IMR-90 (cell line): ENCODE measurements around the gene HOXD9. TPM values are rescaled to one million over a fixed set of nuclear protein-coding genes. Genes with fewer than 3 reads are reported as not detected.

Source experiments
- ATAC-seq: fragments of 200-7000 bp; cut with Tn5 transposase; 2 replicates; pipeline ENCODE4 v1.9.1; 2020; ENCODE audit warnings: low read depth, mild to moderate bottlenecking, moderate library complexity
- BruUV-seq: library from RNA; stranded (reverse); fragments of 400-500 nt; replicated peaks from 2 replicates; lab custom pipeline; 2021; lab: Mats Ljungman, UMichigan
- CTCF ChIA-PET: fragments of 300-600 bp; formaldehyde crosslinking; extraction: SDS; loops from one replicate; lab custom pipeline; 2021; ENCODE audit warnings: antibody characterized with exemption; lab: Yijun Ruan, JAX
- POLR2A ChIA-PET: fragments of 300-600 bp; sonication (Branson Sonifier 250); formaldehyde crosslinking; loops from one replicate; lab custom pipeline; 2022; ENCODE audit warnings: antibody characterized with exemption; ENCODE audit not compliant: unreplicated experiment; lab: Charles Lee
- DNase-seq: peaks from one replicate; pipeline ENCODE4 v3.0.0; 2013
- H2AFZ ChIP-seq: replicated peaks from 2 replicates; pipeline ENCODE3; 2013; ENCODE audit warnings: low read length, mild to moderate bottlenecking; ENCODE audit not compliant: poor library complexity
- H2AK5ac ChIP-seq: 2 replicates; pipeline ENCODE4 v1.6.1; 2013; ENCODE audit warnings: low read depth, low read length, inconsistent platforms
- H2AK9ac ChIP-seq: replicated peaks from 2 replicates; pipeline ENCODE3; 2013; ENCODE audit warnings: mild to moderate bottlenecking, low read depth, low read length, moderate library complexity; ENCODE audit not compliant: poor library complexity
- H2BK120ac ChIP-seq: 2 replicates; pipeline ENCODE4 v1.6.1; 2013; ENCODE audit warnings: low read depth, low read length, inconsistent platforms
- H2BK15ac ChIP-seq: 3 replicates; pipeline ENCODE4 v1.6.1; 2013; ENCODE audit warnings: low read depth, low read length, inconsistent platforms
- H2BK20ac ChIP-seq: 2 replicates; pipeline ENCODE4 v1.6.1; 2013; ENCODE audit warnings: low read depth, mild to moderate bottlenecking, inconsistent platforms, low read length, moderate library complexity
- H2BK5ac ChIP-seq: 2 replicates; pipeline ENCODE4 v1.6.1; 2013; ENCODE audit warnings: mild to moderate bottlenecking, low read depth, low read length, inconsistent platforms; ENCODE audit not compliant: poor library complexity, severe bottlenecking
- H3K14ac ChIP-seq: replicated peaks from 2 replicates; pipeline ENCODE4 v1.6.1; 2013; ENCODE audit warnings: low read depth, low read length, inconsistent platforms
- H3K18ac ChIP-seq: 2 replicates; pipeline ENCODE4 v1.6.1; 2013; ENCODE audit warnings: low read depth, low read length, control low read depth
- H3K23ac ChIP-seq: 2 replicates; pipeline ENCODE4 v1.6.1; 2013; ENCODE audit warnings: low read depth, low read length, inconsistent platforms
- H3K27ac ChIP-seq: 2 replicates; pipeline ENCODE4 v1.5.1; 2013; ENCODE audit warnings: mild to moderate bottlenecking, control low read depth, low read length; ENCODE audit not compliant: insufficient read depth
- H3K27me3 ChIP-seq: 2 replicates; pipeline ENCODE4 v1.6.1; 2013; ENCODE audit warnings: low read length; ENCODE audit not compliant: control insufficient read depth, insufficient read depth
- H3K36me3 ChIP-seq: 2 replicates; pipeline ENCODE4 v1.6.1; 2013; ENCODE audit warnings: low read length, mixed read lengths; ENCODE audit not compliant: control insufficient read depth, insufficient read depth
- H3K4ac ChIP-seq: 2 replicates; pipeline ENCODE4 v1.6.1; 2013; ENCODE audit warnings: low read depth, low read length, inconsistent platforms
- H3K4me1 ChIP-seq: 2 replicates; pipeline ENCODE4 v1.6.1; 2013; ENCODE audit warnings: low read length, mixed read lengths; ENCODE audit not compliant: control insufficient read depth, insufficient read depth
- H3K4me2 ChIP-seq: 2 replicates; pipeline ENCODE4 v1.6.1; 2013; ENCODE audit warnings: low read depth, mild to moderate bottlenecking, control low read depth, low read length, moderate library complexity
- H3K4me3 ChIP-seq: 2 replicates; pipeline ENCODE4 v1.5.1; 2013; ENCODE audit warnings: low read depth, mild to moderate bottlenecking, control low read depth, low read length, moderate library complexity; ENCODE audit not compliant: insufficient read depth
- H3K56ac ChIP-seq: 2 replicates; pipeline ENCODE4 v1.6.1; 2013; ENCODE audit warnings: low read length, inconsistent platforms; ENCODE audit not compliant: insufficient read depth; ENCODE audit errors: extremely low read depth
- H3K79me1 ChIP-seq, 2 experiments: 2 replicates each; pipeline ENCODE4 v1.6.1; 2013; ENCODE audit warnings: low read length in 2 of 2, inconsistent platforms in 1 of 2, low read depth in 1 of 2
- H3K9ac ChIP-seq: 2 replicates; pipeline ENCODE4 v1.6.1; 2013; ENCODE audit warnings: low read depth, low read length, control low read depth
- H3K9me1 ChIP-seq: 2 replicates; pipeline ENCODE4 v1.6.1; 2013; ENCODE audit warnings: low read length, inconsistent platforms; ENCODE audit not compliant: insufficient read depth
- H3K9me3 ChIP-seq: 2 replicates; pipeline ENCODE4 v1.6.1; 2013; ENCODE audit warnings: low read length; ENCODE audit not compliant: control insufficient read depth, insufficient read depth
- H4K20me1 ChIP-seq: 2 replicates; pipeline ENCODE4 v1.6.1; 2013; ENCODE audit warnings: low read length, inconsistent platforms; ENCODE audit not compliant: insufficient read depth
- H4K5ac ChIP-seq: 2 replicates; pipeline ENCODE4 v1.6.1; 2013; ENCODE audit warnings: mild to moderate bottlenecking, low read depth, low read length, control low read depth
- H4K8ac ChIP-seq, 2 experiments: 2 replicates each; pipeline ENCODE4 v1.6.1; 2013; ENCODE audit warnings: low read depth in 2 of 2, low read length in 2 of 2, control low read depth in 1 of 2, inconsistent platforms in 1 of 2
- H4K91ac ChIP-seq: 2 replicates; pipeline ENCODE4 v1.6.1; 2013; ENCODE audit warnings: low read depth, low read length, inconsistent platforms; ENCODE audit not compliant: insufficient read depth
- BHLHE40 ChIP-seq: fragments of 150-350 bp; IDR thresholded peaks from 2 replicates; pipeline ENCODE4 v1.6.1; 2016; ENCODE audit warnings: mild to moderate bottlenecking, low read depth, low read length
- CEBPB ChIP-seq: IDR thresholded peaks from 2 replicates; pipeline ENCODE4 v1.6.1; 2012; ENCODE audit warnings: low read depth, low read length, improper control_type of control experiment
- CHD1 ChIP-seq: IDR thresholded peaks from 2 replicates; pipeline ENCODE4 v1.6.1; 2012; ENCODE audit warnings: low read depth, low read length, improper control_type of control experiment
- ELK1 ChIP-seq: fragments of 150-350 bp; IDR thresholded peaks from 2 replicates; pipeline ENCODE4 v1.6.1; 2016; ENCODE audit warnings: low read depth, mild to moderate bottlenecking, low read length, moderate library complexity, borderline replicate concordance
- FOS ChIP-seq: fragments of 150-350 bp; IDR thresholded peaks from 2 replicates; pipeline ENCODE4 v1.6.1; 2016; ENCODE audit warnings: low read depth, low read length
- MAFK ChIP-seq: IDR thresholded peaks from 2 replicates; pipeline ENCODE4 v1.6.1; 2012; ENCODE audit warnings: low read depth, low read length, improper control_type of control experiment
- MAZ ChIP-seq: IDR thresholded peaks from 2 replicates; pipeline ENCODE4 v1.6.1; 2012; ENCODE audit warnings: low read depth, mild to moderate bottlenecking, low read length, improper control_type of control experiment, moderate library complexity, borderline replicate concordance
- NFE2L2 ChIP-seq: fragments of 150-350 bp; IDR thresholded peaks from 2 replicates; pipeline ENCODE4 v1.6.1; 2016; ENCODE audit warnings: low read depth, mild to moderate bottlenecking, low read length
- POLR2A ChIP-seq: IDR thresholded peaks from 2 replicates; pipeline ENCODE4 v1.6.1; 2012; ENCODE audit warnings: mild to moderate bottlenecking, low read depth, low read length
- RAD21 ChIP-seq: IDR thresholded peaks from 2 replicates; pipeline ENCODE4 v1.6.1; 2012; ENCODE audit warnings: low read length, improper control_type of control experiment
- RCOR1 ChIP-seq: IDR thresholded peaks from 2 replicates; pipeline ENCODE4 v1.6.1; 2012; ENCODE audit warnings: mild to moderate bottlenecking, low read length, improper control_type of control experiment; ENCODE audit not compliant: insufficient replicate concordance
- RFX5 ChIP-seq: IDR thresholded peaks from 2 replicates; pipeline ENCODE4 v1.8.0; 2012; ENCODE audit warnings: low read depth, mild to moderate bottlenecking, low read length, moderate library complexity
- SMC3 ChIP-seq: fragments of 150-350 bp; IDR thresholded peaks from 2 replicates; pipeline ENCODE4 v1.6.1; 2016; ENCODE audit warnings: low read depth, mild to moderate bottlenecking, antibody characterized with exemption, low read length, moderate library complexity
- USF2 ChIP-seq: fragments of 150-350 bp; IDR thresholded peaks from 2 replicates; pipeline ENCODE4 v1.6.1; 2017; ENCODE audit warnings: mild to moderate bottlenecking, antibody characterized with exemption, low read length, low read depth
- WGBS, 2 experiments: methylation state at CpG; one replicate each; pipeline versions ENCODE4 v1.1.5 to v1.1.7; 2013; ENCODE audit warnings: missing lambda C conversion rate in 2 of 2; ENCODE audit not compliant: insufficient read length in 1 of 2; ENCODE audit errors: extremely low coverage in 2 of 2; 5-methylcytosine and 5-hydroxymethylcytosine counted together
- dilution Hi-C: fragments of 300-500 bp; cut with HindIII; formaldehyde crosslinking; loops from one replicate; pipeline ENCODE4 v1.14.3; 2018; ENCODE audit warnings: low sequenced_read_pairs; ENCODE audit not compliant: unreplicated experiment
- in situ Hi-C: fragments of 300-500 bp; cut with MboI; formaldehyde crosslinking; loops from 3 replicates; pipeline ENCODE4 v1.14.3; 2019; ENCODE audit warnings: low sequenced_read_pairs, inconsistent platforms, mixed read lengths
- intact Hi-C: fragments of 100-400 bp; cut with micrococcal nuclease; formaldehyde crosslinking; loops from 2 replicates; pipeline ENCODE4 v1.10.0; 2022
- polyA plus RNA-seq, 3 experiments: library from polyadenylated mRNA; depleted of rRNA; stranded (reverse); fragments of >200 nt; gene quantifications; 2 replicates each; pipeline ENCODE4 v1.2.3, GENCODE V29; 2012; ENCODE audit warnings: low replicate concordance in 1 of 3
- total RNA-seq: library from RNA; depleted of rRNA; stranded (reverse); fragments of >200 nt; gene quantifications from 2 replicates; pipeline ENCODE4 v1.2.3, GENCODE V29; 2012
- TF ChIP-seq, protein P1 (sequence below): conservative IDR thresholded peaks from 2 replicates; pipeline ENCODE4 v1.5.1; 2012; ENCODE audit warnings: mild to moderate bottlenecking, low read depth, low read length, improper control_type of control experiment

Gene HOXD9
- total and polyA plus RNA-seq, 2 of the 4 experiments (the other 2 are of a cell fraction), result not detected

- no peak overlapping the region for H3K18ac ChIP-seq
- no peak overlapping the region for H3K27ac ChIP-seq
- H2AFZ ChIP-seq, result no peak overlapping the region
- POLR2A ChIA-PET, result no interaction called here
- CTCF ChIA-PET, result interaction anchor here (0.6 to 2.5 kb wide), 3 partner anchors 498 to 679 kb away, joined by 4 to 18 read pairs (median 4); no protein-coding TSS in a partner anchor
- intact Hi-C loops (no loop called here), dilution Hi-C loops (no loop called here), in situ Hi-C loops (no loop called here)
- peaks cover 3% of the 10 kb centered on the region for H3K9me3 ChIP-seq
- H3K9ac ChIP-seq, result no peak overlapping the region
- H3K4me1 ChIP-seq, result no peaks in the 10 kb centered on the region
- no peaks in the 10 kb centered on the region for H3K36me3 ChIP-seq
- 13% methylated on average over 11 of the region's 28 CpGs; no CpG with 5 or more reads in 1 of the 2 experiments for WGBS, 2 experiments
- H2AK9ac ChIP-seq, result no peak overlapping the region
- no TSS peak for BruUV-seq
- DNase-seq (no peak), ATAC-seq (no peak)
- TF ChIP-seq RCOR1 (no peak), CHD1 (no peak), BHLHE40 (no peak), NFE2L2 (no peak), MAFK (no peak), RAD21 (no peak), POLR2A (no peak), ELK1 (no peak), CEBPB (no peak), MAZ (no peak), RFX5 (no peak), FOS (no peak), SMC3 (no peak), USF2 (no peak)
- TF ChIP-seq, protein P1, sequence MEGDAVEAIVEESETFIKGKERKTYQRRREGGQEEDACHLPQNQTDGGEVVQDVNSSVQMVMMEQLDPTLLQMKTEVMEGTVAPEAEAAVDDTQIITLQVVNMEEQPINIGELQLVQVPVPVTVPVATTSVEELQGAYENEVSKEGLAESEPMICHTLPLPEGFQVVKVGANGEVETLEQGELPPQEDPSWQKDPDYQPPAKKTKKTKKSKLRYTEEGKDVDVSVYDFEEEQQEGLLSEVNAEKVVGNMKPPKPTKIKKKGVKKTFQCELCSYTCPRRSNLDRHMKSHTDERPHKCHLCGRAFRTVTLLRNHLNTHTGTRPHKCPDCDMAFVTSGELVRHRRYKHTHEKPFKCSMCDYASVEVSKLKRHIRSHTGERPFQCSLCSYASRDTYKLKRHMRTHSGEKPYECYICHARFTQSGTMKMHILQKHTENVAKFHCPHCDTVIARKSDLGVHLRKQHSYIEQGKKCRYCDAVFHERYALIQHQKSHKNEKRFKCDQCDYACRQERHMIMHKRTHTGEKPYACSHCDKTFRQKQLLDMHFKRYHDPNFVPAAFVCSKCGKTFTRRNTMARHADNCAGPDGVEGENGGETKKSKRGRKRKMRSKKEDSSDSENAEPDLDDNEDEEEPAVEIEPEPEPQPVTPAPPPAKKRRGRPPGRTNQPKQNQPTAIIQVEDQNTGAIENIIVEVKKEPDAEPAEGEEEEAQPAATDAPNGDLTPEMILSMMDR, result no peak
- no peak overlapping the region for H3K4me2 ChIP-seq
- no peaks in the 10 kb centered on the region for H4K20me1 ChIP-seq
- no peak overlapping the region for H4K5ac ChIP-seq
- H3K23ac ChIP-seq, result no peak overlapping the region
- H2BK20ac ChIP-seq, result no peak overlapping the region
- H2BK15ac ChIP-seq, result no peak overlapping the region
- H2BK120ac ChIP-seq, result no peak overlapping the region
- no peak overlapping the region for H2BK5ac ChIP-seq
- no peaks in the 10 kb centered on the region for H3K9me1 ChIP-seq
- no peak overlapping the region for H4K8ac ChIP-seq
- no peak overlapping the region for H4K91ac ChIP-seq
- H3K27me3 ChIP-seq, result peaks cover 79% of the 10 kb centered on the region
- H2AK5ac ChIP-seq, result no peak overlapping the region
- no peak overlapping the region for H3K4me3 ChIP-seq
- H3K56ac ChIP-seq, result no peak overlapping the region
- H3K14ac ChIP-seq, result no peak overlapping the region
- no peak overlapping the region for H3K4ac ChIP-seq
- no peaks in the 10 kb centered on the region for H3K79me1 ChIP-seq
These were observed 16.6 kb downstream of the HOXD9 start for GRCh38 chr2:176138923-176139660.
